HG03520 (cell line): ENCODE measurements around the gene PDE5A.
A peak's percentile ranks its signal among the peaks of the same experiment; 100 is the strongest.
"Not testable (repeated sequence)": the region's sequence is repeated elsewhere in the genome, so short reads cannot be mapped to it uniquely, and the experiment has no call there.

ENCODE experiments used
- ATAC-seq: cut with Tn5 transposase; IDR thresholded peaks from one replicate; pipeline ENCODE4 v1.9.1; 2021; ENCODE audit warnings: mild to moderate bottlenecking, moderate library complexity; ENCODE audit not compliant: unreplicated experiment

PDE5A gene

DNA sequence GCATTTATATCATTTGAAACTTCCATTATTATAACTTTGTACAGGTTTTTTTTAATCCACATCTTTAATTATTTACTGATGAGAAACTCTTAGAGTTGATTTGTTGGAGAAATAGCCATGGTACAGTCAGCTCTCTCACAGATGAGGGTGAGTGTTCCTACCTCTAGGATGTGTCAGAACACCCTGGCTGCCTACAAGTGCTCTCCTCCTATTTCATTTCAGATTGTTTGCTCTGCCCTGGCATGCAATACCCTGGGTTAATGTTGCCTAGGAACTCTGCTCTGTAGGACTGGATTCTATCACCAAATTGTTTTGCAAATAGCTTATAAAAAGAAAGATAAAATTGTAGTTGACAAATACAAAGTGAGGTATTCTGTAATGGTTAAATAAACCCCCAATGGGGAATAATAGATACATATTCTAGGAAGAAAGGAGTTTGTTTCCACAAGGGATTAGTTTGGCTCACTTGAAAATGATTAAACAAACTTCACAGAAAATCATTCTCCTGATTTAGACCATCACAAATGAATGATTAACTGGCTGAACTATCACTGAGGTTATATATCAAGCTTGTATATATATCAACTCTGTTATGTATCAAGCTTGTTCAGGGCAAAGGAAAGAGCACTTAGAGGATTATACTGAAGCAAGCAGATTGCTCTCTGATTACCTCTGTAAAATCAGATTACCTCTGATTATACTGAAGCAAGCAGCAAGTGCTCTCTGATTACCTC is 150.0 kb downstream of the PDE5A start:
- no peak for ATAC-seq

DNA sequence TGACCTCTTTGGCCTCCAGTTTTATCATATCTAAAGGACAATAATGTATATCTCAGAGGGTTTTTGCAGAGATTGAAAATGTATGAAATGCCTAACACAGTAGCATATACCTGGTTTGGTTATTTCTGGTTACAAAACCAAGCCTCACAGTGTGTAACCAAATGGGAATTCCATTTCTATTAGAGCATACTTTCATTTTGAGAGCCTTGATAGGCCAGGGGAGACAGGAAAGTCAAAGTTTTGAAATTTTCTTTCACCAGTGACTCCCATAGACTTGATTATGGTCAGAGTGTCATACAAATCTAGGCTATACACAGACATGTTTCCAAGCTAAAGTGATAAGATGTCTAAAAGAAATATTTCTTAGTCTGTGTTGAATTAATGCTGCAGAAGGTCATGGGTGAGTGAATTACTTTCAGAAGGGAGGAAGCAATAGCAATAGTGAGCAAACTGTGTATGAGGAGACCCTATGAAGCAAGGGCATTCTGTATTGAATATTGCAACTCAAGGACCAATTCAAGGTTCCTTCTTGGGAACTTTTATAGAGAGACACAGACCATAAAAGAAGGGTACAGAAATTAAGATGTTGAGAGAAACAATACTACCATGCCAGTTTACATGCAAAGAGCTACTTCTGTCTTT is 151.1 kb downstream of the PDE5A start:
- ATAC-seq = no peak

DNA sequence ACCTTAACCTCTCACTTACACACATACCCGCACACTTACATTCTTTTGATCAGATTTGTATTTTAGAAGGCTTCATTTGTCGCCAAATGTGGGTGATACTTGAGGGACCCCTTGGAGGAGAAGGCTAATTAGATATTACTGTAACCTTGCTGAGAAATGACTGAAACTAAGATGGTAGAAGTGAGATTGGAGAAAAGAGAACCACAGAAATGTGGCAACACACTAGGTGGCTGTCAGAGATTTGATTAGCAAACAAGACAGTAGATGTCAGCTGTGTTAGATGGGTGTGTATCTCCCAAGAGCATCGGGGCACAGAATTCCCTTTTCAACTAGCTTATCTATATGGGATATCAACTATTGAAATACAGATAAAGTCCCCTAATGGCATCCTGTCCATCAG is 157.3 kb downstream of the PDE5A start:
- peak; percentile 40 for ATAC-seq

GRCh38 chr4:119470737-119471063 is 157.9 kb downstream of the PDE5A start:
- not testable (repeated sequence) for ATAC-seq

DNA sequence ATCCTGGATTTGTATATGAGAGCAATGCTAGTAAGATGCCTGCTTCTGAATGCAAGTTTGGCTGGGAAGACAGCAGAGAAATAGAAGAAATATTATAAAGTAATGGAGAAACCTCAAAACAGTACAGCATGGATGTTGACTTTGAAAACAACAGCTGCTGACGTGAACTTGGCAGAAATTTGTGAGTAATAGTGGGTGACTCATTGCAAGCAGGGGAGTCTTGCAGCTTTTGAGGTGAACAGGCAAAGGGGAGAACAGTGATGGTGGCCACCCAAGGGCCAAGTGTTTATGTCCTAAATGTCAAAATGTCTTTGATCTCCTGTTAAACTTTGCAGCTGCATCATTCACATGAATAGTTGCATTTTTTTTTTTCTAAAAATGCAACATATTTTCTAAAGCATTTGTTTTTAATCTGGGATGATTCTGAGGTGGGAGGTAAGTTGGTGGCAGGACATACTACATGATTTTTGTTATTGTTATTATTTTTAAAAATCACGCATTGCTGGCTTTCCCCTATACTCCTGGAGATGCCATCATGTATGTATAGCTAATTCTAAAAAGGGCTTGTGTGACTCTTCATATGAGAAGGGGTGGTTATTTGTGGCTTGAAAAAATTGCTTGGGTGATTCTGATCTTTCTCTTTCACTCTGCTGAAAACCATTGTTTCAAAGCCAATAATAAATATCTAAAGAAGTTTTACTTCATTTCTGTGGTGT is 158.4 kb downstream of the PDE5A start:
- not testable (repeated sequence) for ATAC-seq

- not testable (repeated sequence) for ATAC-seq
Measured at GRCh38 chr4:119469039-119469438, 159.6 kb downstream of the PDE5A start.

GRCh38 chr4:119462733-119463132 is 165.9 kb downstream of the PDE5A start:
- not testable (repeated sequence) for ATAC-seq

DNA sequence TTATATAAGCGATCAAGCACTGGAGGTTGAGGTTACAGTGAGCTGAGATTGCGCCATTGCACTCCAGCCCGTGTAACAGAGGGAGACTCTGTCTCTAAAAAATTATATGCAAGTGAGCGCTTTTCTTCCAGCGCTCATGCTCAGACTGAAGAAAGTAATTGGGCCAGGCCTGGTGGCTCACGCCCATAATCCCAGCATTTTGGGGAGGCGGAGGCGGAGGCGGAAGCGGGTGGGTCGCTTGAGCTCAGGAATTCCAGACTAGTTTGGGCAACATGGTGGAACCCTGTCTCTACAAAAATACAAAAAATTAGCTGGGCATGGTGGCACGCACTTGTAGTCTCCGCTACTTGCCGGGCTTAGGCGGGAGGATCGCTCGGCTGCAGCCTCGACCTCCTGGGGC is 172.9 kb downstream of the PDE5A start:
- ATAC-seq = not testable (repeated sequence)

- ATAC-seq = peak; percentile 100
Measured at GRCh38 chr4:119454491-119455270, 173.9 kb downstream of the PDE5A start.

DNA sequence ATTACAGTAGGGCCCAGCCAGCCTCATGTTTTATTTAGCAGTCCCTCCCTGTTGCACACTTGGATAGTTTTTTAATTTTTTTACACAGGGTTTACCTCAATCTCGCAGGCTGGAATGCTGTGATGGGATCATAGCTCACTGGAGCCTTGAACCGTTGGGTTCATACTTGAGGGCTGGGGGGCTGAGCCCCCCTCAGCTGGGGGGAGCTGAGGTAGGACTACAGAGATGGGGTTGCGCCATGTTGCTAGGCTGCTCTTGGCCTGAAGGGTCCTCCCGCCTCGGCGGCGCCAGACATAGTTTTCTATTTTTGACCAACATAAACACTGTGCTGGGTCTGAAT is 174.5 kb downstream of the PDE5A start:
- ATAC-seq = peak; percentile 15

GRCh38 chr4:119453286-119453685 is 175.3 kb downstream of the PDE5A start:
- not testable (repeated sequence) for ATAC-seq

- not testable (repeated sequence) for ATAC-seq
Measured at GRCh38 chr4:119449851-119450250, 178.8 kb downstream of the PDE5A start.
